Stimulated activated CD4-positive, alpha-beta T cell treated with anti-CD3 and anti-CD28 coated beads, Interleukin-4, amount 100 ng/mL, for 4 hours (primary cell): ENCODE results near the gene PLXNA4.

ENCODE experiments used
- DNase-seq, 2 experiments: peaks; one replicate each; pipeline ENCODE4 v3.0.0-alpha.2; 2020

The PLXNA4 gene

DNA sequence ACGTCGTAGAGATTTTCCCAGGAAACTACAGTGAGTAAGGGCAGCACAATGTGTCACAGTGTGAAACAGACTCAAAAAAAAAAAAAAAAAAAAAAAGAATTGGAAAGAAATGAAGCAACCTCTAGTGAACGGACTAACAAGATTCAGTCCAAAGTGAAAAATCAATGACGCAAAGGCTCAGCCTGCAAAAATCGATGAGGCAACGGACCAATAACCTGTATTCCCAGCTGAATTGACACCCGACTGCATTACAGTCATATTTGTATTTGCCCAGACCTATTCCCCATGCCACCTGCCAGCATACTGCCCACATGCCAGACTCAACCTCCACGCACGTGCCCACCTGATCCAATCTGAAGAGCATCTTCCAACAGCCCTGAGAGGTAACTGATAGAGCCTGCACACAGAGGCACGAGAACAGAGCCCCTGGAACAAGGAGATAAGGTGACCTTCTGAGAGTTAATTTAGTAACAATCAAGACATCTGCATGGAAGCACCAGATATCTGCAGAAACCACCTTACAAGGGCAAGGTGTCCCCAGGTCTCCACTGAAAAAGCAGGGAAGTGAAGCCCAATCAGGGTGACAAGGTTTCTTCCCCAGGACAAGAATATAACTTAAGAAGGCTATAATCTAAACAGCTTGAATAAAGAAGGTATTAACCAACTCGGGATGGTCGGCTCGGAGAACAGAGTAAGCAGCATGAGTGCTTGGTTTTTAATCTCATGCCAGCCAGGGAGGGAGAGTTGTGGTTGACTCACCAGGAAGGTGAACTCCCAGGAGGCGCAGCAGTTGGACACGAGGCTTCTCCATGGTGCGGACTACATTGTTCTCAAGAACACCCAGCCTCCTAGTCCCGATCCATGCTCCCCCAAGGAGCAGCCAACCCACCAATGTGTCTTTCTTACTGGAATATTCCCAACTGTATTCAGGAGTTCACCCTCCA lies 48.5 kb downstream of the PLXNA4 start:
- no peak for DNase-seq

GRCh38 chr7:132526111-132526740 lies 50.0 kb downstream of the PLXNA4 start:
- DNase-seq: no peak

DNA sequence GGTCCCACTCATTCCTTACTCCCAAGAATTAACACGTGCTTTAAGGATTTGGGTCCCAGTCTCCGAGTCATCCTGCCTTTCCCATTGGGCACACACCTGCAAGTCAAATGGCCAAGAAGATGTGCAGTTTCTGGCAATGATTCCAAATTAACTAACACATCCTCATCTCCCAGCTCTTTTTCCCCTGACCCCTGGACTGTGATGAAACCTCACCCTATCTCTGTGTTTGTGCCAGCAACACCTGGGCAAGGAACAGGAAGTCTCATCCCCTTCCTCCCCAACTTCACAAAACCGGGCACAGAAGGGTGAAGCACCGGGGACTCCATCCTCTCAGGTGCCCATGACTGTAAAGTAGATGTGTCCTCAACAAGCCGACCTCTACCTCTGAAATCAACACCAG lies 54.8 kb downstream of the PLXNA4 start:
- no peak for DNase-seq

GRCh38 chr7:132520591-132521280 lies 55.5 kb downstream of the PLXNA4 start:
- DNase-seq: no peak

- no peak for DNase-seq
These were observed 56.3 kb downstream of the PLXNA4 start for GRCh38 chr7:132519936-132520335.

GRCh38 chr7:132518839-132519173 lies 57.5 kb downstream of the PLXNA4 start:
- no peak for DNase-seq

DNA sequence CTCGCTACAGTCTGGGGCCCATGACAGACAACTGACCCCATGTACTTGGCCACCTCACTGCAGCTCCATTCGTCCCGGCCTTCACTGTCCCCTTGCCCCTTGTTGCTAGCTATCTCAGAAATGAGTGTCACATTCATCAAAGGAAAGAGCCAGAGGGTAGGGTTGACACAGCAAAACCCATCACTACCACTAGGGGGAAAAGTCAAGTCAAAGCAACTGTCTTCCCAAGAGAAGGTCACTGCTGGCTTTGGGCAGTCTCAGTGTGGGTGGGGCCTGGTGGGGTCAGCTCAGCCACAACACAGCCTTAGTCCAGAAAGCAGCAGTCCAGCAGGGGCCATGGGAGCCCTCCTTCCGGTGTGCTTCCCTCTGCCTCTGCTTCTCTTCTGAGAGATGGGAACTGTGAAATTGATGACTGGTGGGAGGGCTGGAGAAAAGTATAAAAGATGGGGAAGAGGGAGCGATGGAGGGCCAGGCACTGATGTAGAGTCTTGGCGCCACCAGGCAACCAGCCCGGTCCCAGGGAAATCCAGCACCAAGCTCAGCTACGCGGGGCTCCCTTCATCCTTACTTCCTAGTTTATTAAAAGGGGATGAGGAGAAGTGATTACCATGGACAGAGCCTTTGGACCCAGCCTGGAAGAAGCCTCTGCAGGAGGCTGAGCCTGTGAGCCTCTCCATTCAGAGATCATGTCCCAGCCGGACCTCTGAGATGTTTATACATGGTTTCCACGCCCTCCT lies 58.0 kb downstream of the PLXNA4 start:
- DNase-seq: no peak

- no peak for DNase-seq
These were observed 60.0 kb downstream of the PLXNA4 start for GRCh38 chr7:132516042-132516840.

DNA sequence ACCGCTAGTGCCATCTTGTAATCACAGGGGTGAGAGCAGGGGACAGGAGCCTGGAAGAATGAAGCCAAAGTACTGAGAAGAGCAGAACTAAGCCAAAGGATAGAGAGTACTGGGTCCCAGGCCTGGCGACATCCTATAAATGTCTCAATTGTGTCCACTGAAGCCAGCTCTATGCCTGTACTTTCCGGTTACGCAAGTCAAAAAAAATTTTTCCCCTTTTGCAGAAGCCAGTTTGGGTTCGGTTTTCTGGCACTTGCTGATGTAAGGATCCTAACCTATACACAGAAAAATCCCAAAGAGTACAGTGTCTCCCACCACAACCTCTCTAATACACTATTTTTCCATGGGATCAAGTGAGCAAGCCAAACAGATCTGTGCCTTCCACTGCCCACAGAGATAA lies 61.1 kb downstream of the PLXNA4 start:
- DNase-seq: no peak

DNA sequence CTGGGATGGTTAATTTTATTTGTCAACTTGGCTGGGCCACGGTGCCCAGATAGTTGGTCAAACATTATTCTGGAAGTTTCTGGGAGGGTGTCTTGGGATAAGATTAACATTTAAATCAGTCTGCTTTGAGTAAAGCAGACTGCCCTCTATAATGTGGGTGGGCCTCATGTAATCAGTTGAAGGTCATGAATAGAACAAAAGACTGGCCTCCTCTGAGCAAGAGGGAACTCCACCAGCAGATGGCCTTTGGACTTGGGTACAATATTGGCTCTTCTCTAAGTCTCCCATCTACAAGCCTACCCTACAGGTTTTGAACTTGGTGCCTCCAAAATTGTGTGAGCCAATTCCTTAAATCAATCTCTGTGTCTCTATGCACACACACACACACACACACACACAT lies 61.8 kb downstream of the PLXNA4 start:
- DNase-seq: no peak

DNA sequence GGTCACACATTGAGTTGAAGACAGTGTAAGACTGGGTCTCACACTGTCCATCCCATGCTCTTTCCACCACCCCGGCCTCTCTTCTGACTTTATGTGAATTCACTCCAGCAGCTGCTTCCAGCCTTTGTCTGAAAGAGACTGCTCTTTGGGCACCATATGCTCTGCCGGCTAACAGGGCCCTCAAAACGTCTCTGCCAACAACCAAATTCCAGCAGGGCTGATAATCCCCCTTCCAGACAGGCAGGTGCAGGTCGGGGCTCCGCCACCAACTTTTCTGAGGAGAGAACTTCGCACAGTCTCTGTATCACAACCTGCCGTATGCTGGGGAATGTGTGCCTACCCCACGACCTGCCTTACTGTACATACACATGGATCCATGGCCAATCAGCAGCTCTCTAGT lies 64.3 kb downstream of the PLXNA4 start:
- DNase-seq: no peak

DNA sequence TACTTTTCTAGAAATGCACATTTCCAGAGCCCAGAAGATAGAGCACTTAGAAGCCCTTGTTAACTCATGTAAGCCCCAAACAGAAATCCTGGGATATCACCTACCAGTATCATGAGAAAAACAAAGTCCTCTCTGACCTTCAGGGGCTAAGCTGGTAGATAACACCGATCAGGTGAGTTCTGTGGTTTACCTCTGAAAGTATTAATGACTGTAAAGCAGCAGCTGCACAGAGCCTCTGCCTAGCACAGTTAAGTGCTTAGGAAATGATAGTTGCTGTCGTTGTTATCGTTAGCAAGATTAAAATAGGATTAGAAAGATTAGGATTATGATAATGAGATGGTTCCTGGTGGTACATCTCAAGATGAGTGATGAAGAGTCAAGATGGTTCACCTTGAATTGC lies 64.9 kb downstream of the PLXNA4 start:
- no peak for DNase-seq

GRCh38 chr7:132509643-132510042 lies 66.6 kb downstream of the PLXNA4 start:
- no peak for DNase-seq

DNA sequence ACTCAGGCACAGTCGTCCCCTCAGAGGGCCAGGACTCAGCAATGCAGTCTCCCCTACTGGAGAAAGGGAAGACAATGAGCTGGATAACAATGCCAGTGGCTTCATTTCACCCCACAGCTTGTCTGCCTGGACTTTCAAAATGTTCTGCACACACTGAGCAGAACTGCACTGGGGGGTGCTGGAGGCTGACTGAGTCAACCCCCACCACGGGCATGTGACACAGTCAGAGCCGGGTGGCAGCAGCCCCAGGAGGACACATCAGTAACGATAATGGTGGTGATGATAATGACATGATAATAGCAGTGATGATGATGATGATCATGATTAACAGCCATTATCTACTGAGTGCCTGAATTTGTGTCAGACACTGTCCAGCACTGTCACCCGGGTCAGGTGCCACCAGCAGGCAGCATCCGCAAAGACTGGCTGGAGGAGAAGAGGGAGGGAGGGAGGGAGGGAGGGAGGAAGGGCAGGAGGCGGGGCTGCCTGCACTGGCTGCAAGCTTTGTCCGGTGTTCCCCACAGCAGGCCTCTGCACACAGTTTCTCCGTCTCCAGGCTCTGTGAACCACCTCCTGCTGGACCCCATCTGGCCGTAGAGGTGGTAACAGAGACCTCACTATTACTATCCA lies 67.4 kb downstream of the PLXNA4 start:
- DNase-seq: no peak

GRCh38 chr7:132504852-132505251 lies 71.4 kb downstream of the PLXNA4 start:
- DNase-seq: no peak

DNA sequence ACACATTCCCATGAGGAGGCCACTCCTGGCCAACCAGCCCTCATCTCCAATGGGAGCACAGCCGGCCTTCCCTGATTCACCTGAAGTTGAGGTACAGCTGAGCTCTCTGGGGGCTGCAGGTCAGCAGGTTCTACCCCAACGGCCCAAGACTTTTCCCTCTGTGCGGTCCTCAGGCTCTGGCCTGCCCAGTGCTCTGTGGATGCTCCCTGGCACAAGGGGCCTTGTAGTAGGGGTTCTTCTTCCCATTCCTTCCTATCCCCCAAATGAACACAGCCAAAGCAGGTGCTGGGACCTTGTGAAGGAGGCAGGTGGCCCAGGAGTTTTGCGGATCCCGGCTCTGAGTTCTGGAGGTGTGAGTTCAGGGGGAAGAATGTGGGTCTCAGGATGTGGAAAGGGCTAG lies 72.2 kb downstream of the PLXNA4 start:
- no peak for DNase-seq

GRCh38 chr7:132503415-132503814 lies 72.9 kb downstream of the PLXNA4 start:
- no peak for DNase-seq

- DNase-seq: no peak
These were observed 74.3 kb downstream of the PLXNA4 start for GRCh38 chr7:132501956-132502355.

DNA sequence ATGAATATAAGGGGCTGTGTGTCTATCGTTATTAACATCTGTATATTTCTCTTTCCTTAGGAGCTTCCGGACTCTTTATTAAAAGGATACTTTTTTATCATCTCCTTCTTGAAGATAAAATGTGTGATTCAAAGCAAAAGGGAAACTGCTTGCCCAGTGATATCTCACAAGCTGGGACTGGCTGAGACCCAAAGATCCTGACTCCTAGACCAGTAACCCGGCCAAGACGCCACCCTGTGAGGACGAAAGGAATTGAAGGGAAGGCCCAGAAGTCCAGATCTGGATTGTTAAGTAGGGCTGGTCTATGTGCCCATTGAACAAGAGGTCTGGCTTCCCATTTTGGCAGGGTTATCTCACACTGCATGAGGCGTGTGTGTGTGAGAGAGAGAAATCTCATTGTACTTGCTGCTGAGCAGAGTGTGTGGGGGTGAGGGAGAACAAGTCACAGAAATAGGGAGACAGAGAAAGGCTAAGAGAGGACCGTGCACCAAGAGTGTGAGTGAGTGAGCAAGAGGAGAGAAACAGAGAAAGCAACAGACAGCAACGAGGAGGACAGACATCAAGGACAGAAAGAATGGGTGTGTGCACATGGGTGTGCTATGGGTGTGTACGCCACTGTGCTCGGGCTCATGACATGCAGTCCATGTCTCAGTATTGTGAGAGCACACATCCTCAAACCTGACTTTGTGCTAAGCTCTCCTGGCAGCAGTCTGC lies 75.4 kb downstream of the PLXNA4 start:
- no peak for DNase-seq

- no peak for DNase-seq
These were observed 76.8 kb downstream of the PLXNA4 start for GRCh38 chr7:132499487-132499886.

DNA sequence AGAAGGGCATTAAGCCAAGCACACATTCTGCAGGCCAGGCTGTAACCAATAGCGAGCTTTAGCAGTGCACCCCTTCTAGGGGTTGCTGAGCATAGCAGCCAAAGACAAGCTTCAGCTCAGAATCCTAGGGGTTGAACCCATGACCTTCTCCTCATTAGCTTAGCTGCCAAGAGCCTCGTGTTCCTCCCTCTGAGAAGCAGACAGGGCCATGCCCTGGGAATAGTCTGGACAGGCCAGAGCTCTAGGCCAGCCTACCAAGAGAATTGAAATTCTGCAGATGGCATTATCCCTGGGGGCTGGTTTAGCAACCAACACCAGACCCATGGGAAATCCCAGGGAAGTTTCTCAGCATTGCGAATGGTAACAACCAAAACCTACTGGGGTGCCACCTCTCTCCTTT lies 77.2 kb downstream of the PLXNA4 start:
- no peak for DNase-seq
